ENCODE measurements around the gene BEND5. TPM values are rescaled to one million over a fixed set of nuclear protein-coding genes. Genes with fewer than 3 reads are reported as not detected.

Gene BEND5
- total and polyA plus RNA-seq, 9 donors, result 8.2 to 28.5 (median 17.3) TPM

DNA sequence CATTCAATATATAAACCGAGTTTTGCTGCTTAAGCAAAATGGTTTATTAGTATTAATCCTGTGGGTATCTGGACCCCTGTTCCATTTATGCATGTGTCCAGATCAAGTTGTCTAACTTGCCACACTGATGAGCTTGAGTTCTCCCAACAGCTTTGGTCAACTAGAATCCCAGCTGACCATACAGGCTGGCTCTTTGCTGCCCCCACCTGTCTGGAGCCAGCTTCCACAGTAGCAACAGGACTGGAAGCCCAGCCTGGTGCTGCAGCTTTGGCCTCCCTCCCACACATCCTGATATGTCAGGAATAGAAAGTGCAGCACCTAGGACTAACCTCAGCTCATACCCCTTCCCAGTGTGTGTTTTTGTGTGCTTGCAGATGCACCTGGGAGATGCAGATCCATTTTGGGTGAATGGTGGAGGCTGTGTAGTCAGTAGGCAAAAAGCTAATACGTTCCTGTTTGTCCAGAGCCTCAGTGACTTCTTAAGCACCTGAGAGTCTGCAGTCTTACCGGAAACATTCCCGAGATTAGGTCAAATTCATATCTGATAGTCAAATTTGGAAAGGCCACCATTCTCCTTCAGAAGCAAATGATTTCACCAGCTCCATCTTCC lies 40.9 kb upstream of the BEND5 start:
- WGBS, 3 donors, result 49 to 64% (median 50%) methylated on average over 4 of the region's 4 CpGs
- no peaks in the 10 kb centered on the region for H3K27me3 ChIP-seq
- H3K27ac ChIP-seq, result no peak overlapping the region
- H3K9me3 ChIP-seq, result no peaks in the 10 kb centered on the region
- H3K4me1 ChIP-seq (ENCODE audit: insufficient read depth), result no peaks in the 10 kb centered on the region
- intact Hi-C loops (cut with DNase I), result no loop called here
- TF ChIP-seq EP300 (IDR thresholded peaks at IDR 0.05), result no peak
- TF ChIP-seq, protein P1, sequence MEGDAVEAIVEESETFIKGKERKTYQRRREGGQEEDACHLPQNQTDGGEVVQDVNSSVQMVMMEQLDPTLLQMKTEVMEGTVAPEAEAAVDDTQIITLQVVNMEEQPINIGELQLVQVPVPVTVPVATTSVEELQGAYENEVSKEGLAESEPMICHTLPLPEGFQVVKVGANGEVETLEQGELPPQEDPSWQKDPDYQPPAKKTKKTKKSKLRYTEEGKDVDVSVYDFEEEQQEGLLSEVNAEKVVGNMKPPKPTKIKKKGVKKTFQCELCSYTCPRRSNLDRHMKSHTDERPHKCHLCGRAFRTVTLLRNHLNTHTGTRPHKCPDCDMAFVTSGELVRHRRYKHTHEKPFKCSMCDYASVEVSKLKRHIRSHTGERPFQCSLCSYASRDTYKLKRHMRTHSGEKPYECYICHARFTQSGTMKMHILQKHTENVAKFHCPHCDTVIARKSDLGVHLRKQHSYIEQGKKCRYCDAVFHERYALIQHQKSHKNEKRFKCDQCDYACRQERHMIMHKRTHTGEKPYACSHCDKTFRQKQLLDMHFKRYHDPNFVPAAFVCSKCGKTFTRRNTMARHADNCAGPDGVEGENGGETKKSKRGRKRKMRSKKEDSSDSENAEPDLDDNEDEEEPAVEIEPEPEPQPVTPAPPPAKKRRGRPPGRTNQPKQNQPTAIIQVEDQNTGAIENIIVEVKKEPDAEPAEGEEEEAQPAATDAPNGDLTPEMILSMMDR (IDR thresholded peaks at IDR 0.05), result peak in 2 of 3 donors; percentile 28 to 43
- H3K36me3 ChIP-seq, result no peaks in the 10 kb centered on the region
- H3K4me3 ChIP-seq, result no peak overlapping the region
- DNase-seq, result peak; percentile 42 to 72 (median 61)

DNA sequence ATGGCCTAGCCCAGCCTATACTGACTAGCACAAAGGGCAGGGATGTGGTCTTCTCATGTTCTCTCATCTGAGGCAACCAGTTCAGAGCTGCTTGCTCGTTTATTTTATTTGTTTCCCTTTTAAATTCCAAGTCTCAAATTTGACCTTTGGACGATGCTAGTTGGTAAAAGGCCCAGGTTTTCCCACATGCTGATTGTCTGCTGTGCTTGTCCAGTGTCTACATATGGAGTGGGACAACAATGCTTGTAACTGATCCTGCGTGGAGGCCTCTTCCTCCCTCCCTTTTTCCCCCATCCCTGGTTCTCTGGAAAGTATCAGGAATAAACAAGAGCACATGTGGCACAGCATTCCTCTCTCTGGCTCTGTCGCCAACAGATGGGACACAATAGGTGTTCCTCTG lies 34.0 kb upstream of the BEND5 start:
- intact Hi-C loops (cut with DNase I), result no loop called here
- WGBS, 3 donors, result 19 to 28% (median 22%) methylated on average over 4 of the region's 4 CpGs
- no peaks in the 10 kb centered on the region for H3K36me3 ChIP-seq
- no peaks in the 10 kb centered on the region for H3K27me3 ChIP-seq
- no peak overlapping the region for H3K4me3 ChIP-seq
- no peaks in the 10 kb centered on the region for H3K4me1 ChIP-seq (ENCODE audit: insufficient read depth)
- DNase-seq, result no peak
- TF ChIP-seq EP300 (IDR thresholded peaks at IDR 0.05), result no peak
- TF ChIP-seq, protein P1 (IDR thresholded peaks at IDR 0.05), result no peak
- no peak for TF ChIP-seq POLR2A (IDR thresholded peaks at IDR 0.05)
- no peaks in the 10 kb centered on the region for H3K9me3 ChIP-seq
- H3K27ac ChIP-seq, result no peak overlapping the region

DNA sequence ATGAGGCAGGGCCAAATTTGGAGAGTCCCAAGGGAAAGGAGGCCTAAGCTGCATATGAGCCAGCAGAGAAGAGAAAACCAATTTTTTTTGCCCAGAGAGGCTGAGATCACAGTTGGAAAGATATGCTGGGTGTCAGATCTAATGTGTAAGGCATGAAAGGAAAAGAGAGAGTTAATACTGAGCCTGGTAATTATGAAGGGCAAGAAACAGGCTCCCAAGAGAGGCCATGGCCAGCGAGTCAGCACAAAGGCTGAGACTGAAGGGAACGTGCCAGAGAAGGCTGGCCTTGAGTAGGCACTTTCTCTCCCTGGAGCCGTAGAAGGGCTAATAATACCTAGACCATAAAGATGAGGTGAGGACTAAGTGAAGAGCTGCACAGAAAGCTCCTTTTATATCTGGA lies 31.8 kb upstream of the BEND5 start:
- WGBS, 3 donors, result 38 to 52% (median 44%) methylated on average over 3 of the region's 3 CpGs
- intact Hi-C loops (cut with DNase I), result loop anchor here in 1 of 4 donors (10.0 kb wide), 1 partner anchor 124 kb away; no protein-coding TSS in a partner anchor
- DNase-seq, result no peak
- H3K27ac ChIP-seq, result no peak overlapping the region
- no peaks in the 10 kb centered on the region for H3K4me1 ChIP-seq (ENCODE audit: insufficient read depth)
- no peaks in the 10 kb centered on the region for H3K36me3 ChIP-seq
- no peaks in the 10 kb centered on the region for H3K27me3 ChIP-seq
- H3K9me3 ChIP-seq, result no peaks in the 10 kb centered on the region
- no peak overlapping the region for H3K4me3 ChIP-seq
- TF ChIP-seq, protein P1 (IDR thresholded peaks at IDR 0.05), result no peak
- TF ChIP-seq EP300 (IDR thresholded peaks at IDR 0.05), result no peak
- TF ChIP-seq POLR2A (IDR thresholded peaks at IDR 0.05), result no peak

DNA sequence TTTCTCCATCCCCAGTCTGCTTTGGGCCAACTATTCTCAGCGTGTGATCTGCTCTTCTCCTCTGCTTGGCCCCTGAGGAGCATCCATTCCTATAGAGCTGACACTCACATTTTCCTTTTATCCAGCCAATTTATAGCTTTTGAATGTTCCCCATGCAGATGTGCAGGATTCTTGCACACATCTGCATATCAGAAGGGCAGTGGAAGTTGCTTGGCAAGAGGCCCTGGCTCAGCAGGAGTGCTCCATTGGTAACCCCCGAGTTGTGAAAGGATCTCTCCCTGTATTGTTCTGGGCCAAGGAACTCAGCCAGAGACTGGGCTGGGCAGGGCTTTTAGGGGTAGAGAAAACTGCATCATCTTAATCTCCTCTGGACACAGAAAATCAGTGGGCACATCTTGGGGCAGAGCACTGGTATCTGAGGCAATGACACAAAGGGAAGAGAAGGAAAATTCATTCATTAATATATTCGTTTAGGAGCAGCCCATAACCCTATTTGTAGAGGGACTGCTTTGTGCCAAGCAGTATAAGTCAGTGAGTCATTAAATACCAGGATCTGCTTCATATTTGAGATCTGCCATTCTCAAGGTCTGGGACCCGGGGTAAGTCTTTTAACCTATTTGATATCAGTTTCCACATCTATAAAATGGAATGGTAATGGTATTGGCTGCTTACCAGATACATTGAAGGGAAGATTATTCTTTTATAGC lies 31.0 kb upstream of the BEND5 start:
- H3K9me3 ChIP-seq, result no peaks in the 10 kb centered on the region
- no peak overlapping the region for H3K4me3 ChIP-seq
- H3K27ac ChIP-seq, result no peak overlapping the region
- H3K36me3 ChIP-seq, result no peaks in the 10 kb centered on the region
- no peaks in the 10 kb centered on the region for H3K4me1 ChIP-seq (ENCODE audit: insufficient read depth)
- no peak for DNase-seq
- intact Hi-C loops (cut with DNase I), result loop anchor here in 1 of 4 donors (10.0 kb wide), 1 partner anchor 123 kb away; no protein-coding TSS in a partner anchor
- 31 to 40% (median 33%) methylated on average over 4 of the region's 4 CpGs for WGBS, 3 donors
- no peaks in the 10 kb centered on the region for H3K27me3 ChIP-seq
- TF ChIP-seq EP300 (IDR thresholded peaks at IDR 0.05), result no peak

DNA sequence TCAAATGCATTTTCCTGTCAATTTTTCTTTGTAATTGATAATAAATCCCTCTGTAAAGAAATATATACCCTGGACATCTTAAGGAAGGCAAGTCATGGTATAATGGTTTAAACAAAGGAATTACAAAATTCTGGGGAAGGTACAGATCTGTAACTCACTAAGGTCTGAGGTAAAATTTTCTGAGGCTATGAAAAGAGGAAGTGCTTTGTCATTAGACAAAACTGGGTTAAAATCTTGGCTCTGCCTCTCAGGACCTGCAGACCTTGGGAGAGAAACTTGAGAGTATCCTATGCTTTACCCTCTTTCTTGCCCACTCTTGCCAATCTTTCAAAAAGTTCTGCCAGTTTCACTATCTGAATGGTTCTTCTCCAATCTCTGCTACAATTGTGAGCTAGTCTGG lies 26.8 kb upstream of the BEND5 start:
- H3K9me3 ChIP-seq, result no peaks in the 10 kb centered on the region
- intact Hi-C loops (cut with DNase I), result loop anchor here in 1 of 4 donors (10.0 kb wide), 1 partner anchor 119 kb away; no protein-coding TSS in a partner anchor
- H3K27ac ChIP-seq, result no peak overlapping the region
- H3K4me1 ChIP-seq (ENCODE audit: insufficient read depth), result no peaks in the 10 kb centered on the region
- H3K4me3 ChIP-seq, result no peak overlapping the region
- no peak for TF ChIP-seq EP300 (IDR thresholded peaks at IDR 0.05)
- TF ChIP-seq, protein P1 (IDR thresholded peaks at IDR 0.05), result no peak
- no peak for TF ChIP-seq POLR2A (IDR thresholded peaks at IDR 0.05)
- no peak for DNase-seq
- H3K36me3 ChIP-seq, result no peaks in the 10 kb centered on the region
- no peaks in the 10 kb centered on the region for H3K27me3 ChIP-seq

Data from ovary (tissue), 9 donors.